SJSA1 (cell line): ENCODE data around the gene CCNL1. TPM values are rescaled to one million over a fixed set of nuclear protein-coding genes. Genes with fewer than 3 reads are reported as not detected.
"Not testable (repeated sequence)": the region's sequence is repeated elsewhere in the genome, so short reads cannot be mapped to it uniquely, and the experiment has no call there.

Source experiments
- DNase-seq, 2 experiments: peaks; one replicate each; pipeline ENCODE4 v3.0.0-alpha.2; 2015 to 2020; ENCODE audit warnings: low spot score in 2 of 2, low read depth in 1 of 2
- H3K27ac ChIP-seq: fragments of 250-450 bp; sonication (Bioruptor Pico); 2 replicates; pipeline ENCODE4 v1.5.1; 2020; ENCODE audit warnings: mild to moderate bottlenecking, moderate library complexity
- H3K27me3 ChIP-seq: fragments of 250-450 bp; sonication (Bioruptor Pico); replicated peaks from 2 replicates; pipeline ENCODE4 v1.5.1; 2020; ENCODE audit warnings: mild to moderate bottlenecking, moderate library complexity
- H3K36me3 ChIP-seq: fragments of 250-450 bp; sonication (Bioruptor Pico); 2 replicates; pipeline ENCODE4 v1.5.1; 2020; ENCODE audit warnings: mild to moderate bottlenecking
- H3K4me1 ChIP-seq: fragments of 250-450 bp; sonication (Bioruptor Pico); replicated peaks from 2 replicates; pipeline ENCODE4 v1.6.1; 2021; ENCODE audit warnings: mild to moderate bottlenecking
- H3K4me3 ChIP-seq: fragments of 250-450 bp; sonication (Bioruptor Pico); 2 replicates; pipeline ENCODE4 v1.5.1; 2020; ENCODE audit warnings: mild to moderate bottlenecking
- H3K9me3 ChIP-seq: fragments of 250-450 bp; sonication (Bioruptor Pico); replicated peaks from 2 replicates; pipeline ENCODE4 v1.5.1; 2020; ENCODE audit warnings: mild to moderate bottlenecking
- total RNA-seq: library from RNA; depleted of rRNA; stranded (reverse); fragments of >200 nt; shearing (Covaris generic); gene quantifications from 2 replicates; pipeline ENCODE4 v1.2.3, GENCODE V29; 2014

Gene CCNL1
- total RNA-seq, 1 experiment from 2014 or later: 65.1 TPM

- H3K27me3 ChIP-seq, H3K4me3 ChIP-seq, H3K36me3 ChIP-seq, DNase-seq, H3K9me3 ChIP-seq, H3K27ac ChIP-seq: not testable (repeated sequence)
- H3K4me1 ChIP-seq: peaks cover 15% of the 10 kb centered on the region
Observed at GRCh38 chr3:157177801-157178453, 18.0 kb upstream of the CCNL1 start.

GRCh38 chr3:157176934-157177333 lies 17.0 kb upstream of the CCNL1 start:
- no peaks in the 10 kb centered on the region for H3K36me3 ChIP-seq
- H3K4me1 ChIP-seq: peaks cover 15% of the 10 kb centered on the region
- H3K27ac ChIP-seq: no peak overlapping the region
- H3K4me3 ChIP-seq: no peak overlapping the region
- DNase-seq: no peak
- no peaks in the 10 kb centered on the region for H3K9me3 ChIP-seq
- H3K27me3 ChIP-seq: no peaks in the 10 kb centered on the region

GRCh38 chr3:157175691-157176507 lies 16.0 kb upstream of the CCNL1 start:
- no peaks in the 10 kb centered on the region for H3K27me3 ChIP-seq
- peak overlapping the region; percentile 91 for H3K27ac ChIP-seq
- H3K9me3 ChIP-seq: no peaks in the 10 kb centered on the region
- peak overlapping the region; percentile 50 for H3K4me3 ChIP-seq
- DNase-seq: no peak
- no peaks in the 10 kb centered on the region for H3K36me3 ChIP-seq
- H3K4me1 ChIP-seq: peaks cover 15% of the 10 kb centered on the region

- peak; percentile 98 to 99 for DNase-seq
- H3K4me1 ChIP-seq: peaks cover 15% of the 10 kb centered on the region
- H3K36me3 ChIP-seq: no peaks in the 10 kb centered on the region
- no peaks in the 10 kb centered on the region for H3K9me3 ChIP-seq
- H3K27ac ChIP-seq: peak overlapping the region; percentile 91
- H3K27me3 ChIP-seq: no peaks in the 10 kb centered on the region
- peak overlapping the region; percentile 50 for H3K4me3 ChIP-seq
Observed at GRCh38 chr3:157174649-157175498, 14.9 kb upstream of the CCNL1 start.

- Histone ChIP-seq H3K4me1 (peaks cover 15% of the 10 kb centered on the region), H3K27me3 (no peaks in the 10 kb centered on the region), H3K4me3 (peak overlapping the region; percentile 50), H3K36me3 (no peaks in the 10 kb centered on the region), H3K27ac (peak overlapping the region; percentile 87), H3K9me3 (no peaks in the 10 kb centered on the region)
- no peak for DNase-seq
Observed at GRCh38 chr3:157174290-157174648, 14.3 kb upstream of the CCNL1 start.

GRCh38 chr3:157173343-157173742 lies 13.4 kb upstream of the CCNL1 start:
- not testable (repeated sequence) for H3K4me3 ChIP-seq, H3K27me3 ChIP-seq, H3K9me3 ChIP-seq, H3K36me3 ChIP-seq, DNase-seq, H3K27ac ChIP-seq
- peaks cover 15% of the 10 kb centered on the region for H3K4me1 ChIP-seq

- no peak overlapping the region for H3K4me3 ChIP-seq
- H3K27ac ChIP-seq: no peak overlapping the region
- H3K27me3 ChIP-seq: no peaks in the 10 kb centered on the region
- H3K4me1 ChIP-seq: peaks cover 15% of the 10 kb centered on the region
- no peaks in the 10 kb centered on the region for H3K36me3 ChIP-seq
- DNase-seq: no peak
- no peaks in the 10 kb centered on the region for H3K9me3 ChIP-seq
Observed at GRCh38 chr3:157172746-157173145, 12.8 kb upstream of the CCNL1 start.

GRCh38 chr3:157170861-157171260 lies 10.9 kb upstream of the CCNL1 start:
- peaks cover 8% of the 10 kb centered on the region for H3K4me1 ChIP-seq
- no peaks in the 10 kb centered on the region for H3K36me3 ChIP-seq
- H3K4me3 ChIP-seq: no peak overlapping the region
- no peak overlapping the region for H3K27ac ChIP-seq
- DNase-seq: no peak
- no peaks in the 10 kb centered on the region for H3K9me3 ChIP-seq
- H3K27me3 ChIP-seq: no peaks in the 10 kb centered on the region

- no peaks in the 10 kb centered on the region for H3K9me3 ChIP-seq
- H3K27me3 ChIP-seq: no peaks in the 10 kb centered on the region
- no peaks in the 10 kb centered on the region for H3K4me1 ChIP-seq
- H3K36me3 ChIP-seq: no peaks in the 10 kb centered on the region
- no peak for DNase-seq
- H3K27ac ChIP-seq: no peak overlapping the region
- H3K4me3 ChIP-seq: no peak overlapping the region
Observed at GRCh38 chr3:157167371-157168042, 7.6 kb upstream of the CCNL1 start.

- Histone ChIP-seq H3K4me1 (peaks cover 3% of the 10 kb centered on the region), H3K27ac (no peak overlapping the region), H3K36me3 (no peaks in the 10 kb centered on the region), H3K27me3 (no peaks in the 10 kb centered on the region), H3K4me3 (no peak overlapping the region), H3K9me3 (no peaks in the 10 kb centered on the region)
- no peak for DNase-seq
Observed at GRCh38 chr3:157166561-157166960, 6.6 kb upstream of the CCNL1 start.

- no peak overlapping the region for H3K27ac ChIP-seq
- no peaks in the 10 kb centered on the region for H3K27me3 ChIP-seq
- H3K4me3 ChIP-seq: no peak overlapping the region
- no peak for DNase-seq
- no peaks in the 10 kb centered on the region for H3K36me3 ChIP-seq
- no peaks in the 10 kb centered on the region for H3K9me3 ChIP-seq
- H3K4me1 ChIP-seq: peaks cover 7% of the 10 kb centered on the region
Observed at GRCh38 chr3:157166115-157166514, 6.2 kb upstream of the CCNL1 start.

- peaks cover 18% of the 10 kb centered on the region for H3K4me1 ChIP-seq
- DNase-seq: no peak
Observed at GRCh38 chr3:157163217-157163953, 3.4 kb upstream of the CCNL1 start.

GRCh38 chr3:157162620-157163019 lies 2.7 kb upstream of the CCNL1 start:
- not testable (repeated sequence) for H3K9me3 ChIP-seq, DNase-seq, H3K4me3 ChIP-seq

More at GRCh38 chr3:157163217-157163953, 3.4 kb upstream of the CCNL1 start:
- Histone ChIP-seq H3K27me3 (no peaks in the 10 kb centered on the region), H3K27ac (no peak overlapping the region), H3K4me3 (no peak overlapping the region), H3K36me3 (peaks cover 15% of the 10 kb centered on the region), H3K9me3 (no peaks in the 10 kb centered on the region)

More at GRCh38 chr3:157162620-157163019, 2.7 kb upstream of the CCNL1 start:
- H3K36me3 ChIP-seq: peaks cover 23% of the 10 kb centered on the region
- H3K27me3 ChIP-seq, H3K27ac ChIP-seq: not testable (repeated sequence)
- H3K4me1 ChIP-seq: peaks cover 26% of the 10 kb centered on the region
